Measurements from ENCODE around the gene TEKT2. TPM values are rescaled to one million over a fixed set of nuclear protein-coding genes. Genes with fewer than 3 reads are reported as not detected.

The TEKT2 gene
- total RNA-seq, 2 experiments from 2014 or later, result 0.22 to 0.33 TPM

DNA sequence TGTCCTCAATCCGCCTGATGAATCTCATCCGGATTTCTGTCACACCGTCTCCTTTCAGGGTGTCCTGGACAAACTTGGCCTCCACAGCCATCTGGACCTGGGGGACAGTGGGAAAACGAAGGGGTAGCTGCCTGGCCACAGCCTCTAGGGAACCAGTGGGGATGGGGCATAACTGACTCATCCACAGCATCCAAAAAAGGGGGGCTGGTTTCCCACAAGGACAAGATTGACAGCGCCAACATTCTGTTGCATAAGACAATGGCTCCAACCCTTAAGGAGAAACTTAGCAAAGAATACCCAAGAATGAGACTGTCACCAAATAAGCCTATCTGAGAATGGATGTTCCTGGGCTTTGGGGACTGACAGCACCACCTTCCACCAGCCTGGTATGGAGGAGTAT is 53.3 kb downstream of the TEKT2 start:
- TF ChIP-seq, protein P1, sequence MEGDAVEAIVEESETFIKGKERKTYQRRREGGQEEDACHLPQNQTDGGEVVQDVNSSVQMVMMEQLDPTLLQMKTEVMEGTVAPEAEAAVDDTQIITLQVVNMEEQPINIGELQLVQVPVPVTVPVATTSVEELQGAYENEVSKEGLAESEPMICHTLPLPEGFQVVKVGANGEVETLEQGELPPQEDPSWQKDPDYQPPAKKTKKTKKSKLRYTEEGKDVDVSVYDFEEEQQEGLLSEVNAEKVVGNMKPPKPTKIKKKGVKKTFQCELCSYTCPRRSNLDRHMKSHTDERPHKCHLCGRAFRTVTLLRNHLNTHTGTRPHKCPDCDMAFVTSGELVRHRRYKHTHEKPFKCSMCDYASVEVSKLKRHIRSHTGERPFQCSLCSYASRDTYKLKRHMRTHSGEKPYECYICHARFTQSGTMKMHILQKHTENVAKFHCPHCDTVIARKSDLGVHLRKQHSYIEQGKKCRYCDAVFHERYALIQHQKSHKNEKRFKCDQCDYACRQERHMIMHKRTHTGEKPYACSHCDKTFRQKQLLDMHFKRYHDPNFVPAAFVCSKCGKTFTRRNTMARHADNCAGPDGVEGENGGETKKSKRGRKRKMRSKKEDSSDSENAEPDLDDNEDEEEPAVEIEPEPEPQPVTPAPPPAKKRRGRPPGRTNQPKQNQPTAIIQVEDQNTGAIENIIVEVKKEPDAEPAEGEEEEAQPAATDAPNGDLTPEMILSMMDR (IDR thresholded peaks at IDR 0.05), result no peak
- H3K27me3 ChIP-seq (ENCODE audit: control insufficient read depth in 1 of 2, insufficient read depth in 2 of 2, low read length in 2 of 2), result no peaks in the 10 kb centered on the region
- intact Hi-C loops (cut with DNase I, micrococcal nuclease), result no loop called here
- Mint-ChIP-seq H3K9me3 (no peaks in the 10 kb centered on the region), H3K27ac (no peak overlapping the region), H3K4me3 (no peak overlapping the region), H3K4me1 (ENCODE audit: low read depth) (peaks cover 22% of the 10 kb centered on the region), H3K27me3 (no peaks in the 10 kb centered on the region), H3K36me3 (ENCODE audit: low read depth) (peaks cover 54% of the 10 kb centered on the region)
- POLR2A ChIA-PET, result no interaction called here
- ATAC-seq (ENCODE audit: poor library complexity) (no peak), DNase-seq (no peak)
- H3K4me1 ChIP-seq (ENCODE audit: insufficient read depth, low read length), result peaks cover 6% of the 10 kb centered on the region
- no peak overlapping the region for H3K4me3 ChIP-seq (ENCODE audit: low read length)
- peaks cover 41% of the 10 kb centered on the region for H3K36me3 ChIP-seq (ENCODE audit: insufficient read depth, low read length)
- no peaks in the 10 kb centered on the region for H3K9me3 ChIP-seq (ENCODE audit: control insufficient read depth in 1 of 2, insufficient read depth in 1 of 2, low read length in 2 of 2)
- H3K27ac ChIP-seq (ENCODE audit: low read depth in 1 of 2, low read length in 2 of 2), result no peak overlapping the region
- CTCF ChIA-PET, result no interaction called here

- peaks cover 41% of the 10 kb centered on the region for H3K36me3 ChIP-seq (ENCODE audit: insufficient read depth, low read length)
- H3K27me3 ChIP-seq (ENCODE audit: control insufficient read depth in 1 of 2, insufficient read depth in 2 of 2, low read length in 2 of 2), result no peaks in the 10 kb centered on the region
- DNase-seq (no peak), ATAC-seq (ENCODE audit: poor library complexity) (no peak)
- Mint-ChIP-seq H3K9me3 (no peaks in the 10 kb centered on the region), H3K27ac (no peak overlapping the region), H3K27me3 (no peaks in the 10 kb centered on the region), H3K4me3 (no peak overlapping the region), H3K4me1 (ENCODE audit: low read depth) (peaks cover 25% of the 10 kb centered on the region), H3K36me3 (ENCODE audit: low read depth) (peaks cover 57% of the 10 kb centered on the region)
- no peak overlapping the region for H3K27ac ChIP-seq (ENCODE audit: low read depth in 1 of 2, low read length in 2 of 2)
- intact Hi-C loops (cut with DNase I, micrococcal nuclease), result no loop called here
- H3K4me1 ChIP-seq (ENCODE audit: insufficient read depth, low read length), result peaks cover 6% of the 10 kb centered on the region
- POLR2A ChIA-PET, result no interaction called here
- no peaks in the 10 kb centered on the region for H3K9me3 ChIP-seq (ENCODE audit: control insufficient read depth in 1 of 2, insufficient read depth in 1 of 2, low read length in 2 of 2)
- TF ChIP-seq, protein P1 (IDR thresholded peaks at IDR 0.05), result no peak
- CTCF ChIA-PET, result no interaction called here
- no peak overlapping the region for H3K4me3 ChIP-seq (ENCODE audit: low read length)
Measured at GRCh38 chr1:36137776-36138175, 53.9 kb downstream of the TEKT2 start.

Other genes starting within 250 kb of the TEKT2 start
- gene AGO1, start 200.9 kb upstream of the TEKT2 start, total RNA-seq, result 10 to 100 TPM; 15.2 to 16.3 TPM
- gene AGO3, start 153.0 kb upstream of the TEKT2 start, total RNA-seq, result 10 to 100 TPM; 31.3 to 34.5 TPM
- 10 to 100 TPM; 22.6 to 24.6 TPM for gene ADPRS, start 4.8 kb downstream of the TEKT2 start, total RNA-seq
- under 1 TPM; 0.05 to 0.06 TPM for gene COL8A2, start 41.1 kb downstream of the TEKT2 start, total RNA-seq
- 10 to 100 TPM; 18.4 to 21.3 TPM for gene TRAPPC3, start 65.4 kb downstream of the TEKT2 start, total RNA-seq
- 100 to 1,000 TPM; 156 to 163 TPM for gene MAP7D1, start 72.1 kb downstream of the TEKT2 start, total RNA-seq
- gene THRAP3, start 140.3 kb downstream of the TEKT2 start, total RNA-seq, result 10 to 100 TPM; 68.7 to 76.1 TPM
- 1 to 10 TPM; 1.9 to 2.6 TPM for gene SH3D21, start 222.3 kb downstream of the TEKT2 start, total RNA-seq
- 1 to 10 TPM; 1.5 to 1.8 TPM for gene EVA1B, start 239.6 kb downstream of the TEKT2 start, total RNA-seq

Measured in CD4-positive, alpha-beta T cell (primary cell).